Measurements from ENCODE around the gene METTL5. TPM values are rescaled to one million over a fixed set of nuclear protein-coding genes. Genes with fewer than 3 reads are reported as not detected.

Gene METTL5
- total RNA-seq, 1 experiment from 2014 or later, result 94.7 TPM

GRCh38 chr2:169823996-169824372, 721 bp downstream of the METTL5 start:
- H3K14ac ChIP-seq (ENCODE audit: insufficient read depth, low read length), result no peak overlapping the region
- peaks cover 26 to 30% of the 10 kb centered on the region in 2 experiments for H3K4me1 Mint-ChIP-seq
- no peak overlapping the region for H2BK5ac ChIP-seq (ENCODE audit: insufficient read length, low read length)
- H2BK120ac ChIP-seq (ENCODE audit: low read depth, low read length, poor library complexity, severe bottlenecking), result no peak overlapping the region
- H3K79me1 ChIP-seq (ENCODE audit: insufficient read depth, low read depth, low read length, poor library complexity, severe bottlenecking), result peaks cover 3% of the 10 kb centered on the region
- H3K27me3 ChIP-seq (ENCODE audit: insufficient read depth, low read length), result no peaks in the 10 kb centered on the region
- peaks cover 9% of the 10 kb centered on the region for H3K27me3 Mint-ChIP-seq (ENCODE audit: low read depth)
- H2AFZ ChIP-seq (ENCODE audit: low read length), result peak overlapping the region; percentile 79
- H3K9me3 ChIP-seq (ENCODE audit: control insufficient read depth, low read depth, low read length), result no peaks in the 10 kb centered on the region
- peak overlapping the region; percentile 81 for H3K9ac ChIP-seq (ENCODE audit: extremely low read depth, insufficient read length, low read length)
- H3K27ac ChIP-seq (ENCODE audit: insufficient read length, low read depth, low read length), result no peak overlapping the region
- H3K27ac Mint-ChIP-seq, result peak overlapping the region; percentile 4 to 35 (median 16); a peak in 3 of 7 replicates
- no peak overlapping the region for H3K4ac ChIP-seq (ENCODE audit: low read depth, low read length)
- peaks cover 3% of the 10 kb centered on the region for H4K20me1 ChIP-seq (ENCODE audit: control insufficient read depth, insufficient read depth, insufficient read length)
- H3K36me3 Mint-ChIP-seq (ENCODE audit: insufficient read depth in 1 of 3, low read depth in 3 of 3), result peaks cover 8 to 27% (median 20%) of the 10 kb centered on the region in 3 experiments
- H3K56ac ChIP-seq (ENCODE audit: insufficient read length, low read depth, low read length), result no peak overlapping the region
- no peak overlapping the region for H2BK12ac ChIP-seq (ENCODE audit: insufficient read length, low read depth, low read length)
- H2AK5ac ChIP-seq (ENCODE audit: insufficient read length, low read length), result no peak overlapping the region
- TF ChIP-seq, protein P1, sequence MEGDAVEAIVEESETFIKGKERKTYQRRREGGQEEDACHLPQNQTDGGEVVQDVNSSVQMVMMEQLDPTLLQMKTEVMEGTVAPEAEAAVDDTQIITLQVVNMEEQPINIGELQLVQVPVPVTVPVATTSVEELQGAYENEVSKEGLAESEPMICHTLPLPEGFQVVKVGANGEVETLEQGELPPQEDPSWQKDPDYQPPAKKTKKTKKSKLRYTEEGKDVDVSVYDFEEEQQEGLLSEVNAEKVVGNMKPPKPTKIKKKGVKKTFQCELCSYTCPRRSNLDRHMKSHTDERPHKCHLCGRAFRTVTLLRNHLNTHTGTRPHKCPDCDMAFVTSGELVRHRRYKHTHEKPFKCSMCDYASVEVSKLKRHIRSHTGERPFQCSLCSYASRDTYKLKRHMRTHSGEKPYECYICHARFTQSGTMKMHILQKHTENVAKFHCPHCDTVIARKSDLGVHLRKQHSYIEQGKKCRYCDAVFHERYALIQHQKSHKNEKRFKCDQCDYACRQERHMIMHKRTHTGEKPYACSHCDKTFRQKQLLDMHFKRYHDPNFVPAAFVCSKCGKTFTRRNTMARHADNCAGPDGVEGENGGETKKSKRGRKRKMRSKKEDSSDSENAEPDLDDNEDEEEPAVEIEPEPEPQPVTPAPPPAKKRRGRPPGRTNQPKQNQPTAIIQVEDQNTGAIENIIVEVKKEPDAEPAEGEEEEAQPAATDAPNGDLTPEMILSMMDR (conservative IDR thresholded peaks at IDR 0.05), result no peak
- no peak overlapping the region for H4K8ac ChIP-seq (replicated peaks; ENCODE audit: insufficient read length, low read depth, low read length)
- peaks cover 11% of the 10 kb centered on the region for H3K23me2 ChIP-seq (ENCODE audit: insufficient read length, low read depth, low read length, poor library complexity, severe bottlenecking)
- no peak overlapping the region for H2BK20ac ChIP-seq (ENCODE audit: low read depth, low read length, poor library complexity, severe bottlenecking)
- H3K18ac ChIP-seq (ENCODE audit: insufficient read length, low read depth, low read length), result no peak overlapping the region
- H4K5ac ChIP-seq (ENCODE audit: insufficient read length, low read depth, low read length), result no peak overlapping the region
- no peak overlapping the region for H3T11ph ChIP-seq (ENCODE audit: low read length)
- no peaks in the 10 kb centered on the region for H3K4me1 ChIP-seq (ENCODE audit: insufficient read depth, low read length)
- H3K9me3 Mint-ChIP-seq, result peaks cover 0 to 3% of the 10 kb centered on the region in 2 experiments; a peak in 2 of 5 replicates
- H3K4me3 Mint-ChIP-seq, result peak overlapping the region; percentile 73 to 87
- peak overlapping the region; percentile 84 for H3K23ac ChIP-seq (ENCODE audit: insufficient read length, low read depth, low read length)
- peaks cover 3% of the 10 kb centered on the region; the same call in 1 of the 2 replicates for H3K79me2 ChIP-seq (ENCODE audit: insufficient read depth, low read length)
- no peak for DNase-seq
- H3K4me2 ChIP-seq (ENCODE audit: insufficient read depth, insufficient read length, low read length), result peak overlapping the region; percentile 100
- no peak overlapping the region for H4K91ac ChIP-seq (ENCODE audit: insufficient read length, low read depth, low read length)
- H2BK15ac ChIP-seq (ENCODE audit: low read depth, low read length), result no peak overlapping the region
- no CpG with 5 or more reads among the region's 4 CpGs for WGBS (ENCODE audit: extremely low coverage, insufficient read length, low lambda C conversion rate)

All from H9 (cell line).